GM19035 (cell line): ENCODE results near the gene EEF1E1.

Experiments
- ATAC-seq: cut with Tn5 transposase; IDR thresholded peaks from one replicate; pipeline ENCODE4 v1.9.1; 2021; ENCODE audit not compliant: unreplicated experiment

The EEF1E1 gene

GRCh38 chr6:8102122-8102958, at the start of gene EEF1E1:
TSS of gene EEF1E1 (minus strand) at chr6:8102548. CDS start at chr6:8102521, 27 bp downstream.
- peak; percentile 100 for ATAC-seq

DNA sequence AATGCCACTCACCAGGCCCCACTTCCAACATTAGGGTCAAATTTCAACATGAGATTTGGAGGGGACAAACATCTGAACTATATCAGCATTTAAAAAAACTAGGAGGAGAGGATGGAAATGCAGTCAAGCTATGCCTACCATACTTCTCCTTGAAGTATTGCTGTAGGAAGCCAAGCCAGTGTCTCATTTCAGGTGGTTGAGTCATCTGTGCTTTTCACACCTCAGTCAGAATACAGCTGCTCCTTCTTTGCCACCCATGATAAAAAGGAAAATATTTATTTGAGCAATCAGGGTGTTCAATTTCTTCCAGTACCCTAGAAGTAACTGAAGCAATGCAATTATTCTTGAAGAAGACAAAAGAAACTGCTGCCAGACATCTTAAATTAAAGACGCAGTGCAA, 47.0 kb upstream of the EEF1E1 start:
- ATAC-seq: no peak

- ATAC-seq: no peak
Observed at GRCh38 chr6:8143945-8144344, 41.6 kb upstream of the EEF1E1 start.

GRCh38 chr6:8139451-8139850, 37.1 kb upstream of the EEF1E1 start:
- ATAC-seq: no peak

DNA sequence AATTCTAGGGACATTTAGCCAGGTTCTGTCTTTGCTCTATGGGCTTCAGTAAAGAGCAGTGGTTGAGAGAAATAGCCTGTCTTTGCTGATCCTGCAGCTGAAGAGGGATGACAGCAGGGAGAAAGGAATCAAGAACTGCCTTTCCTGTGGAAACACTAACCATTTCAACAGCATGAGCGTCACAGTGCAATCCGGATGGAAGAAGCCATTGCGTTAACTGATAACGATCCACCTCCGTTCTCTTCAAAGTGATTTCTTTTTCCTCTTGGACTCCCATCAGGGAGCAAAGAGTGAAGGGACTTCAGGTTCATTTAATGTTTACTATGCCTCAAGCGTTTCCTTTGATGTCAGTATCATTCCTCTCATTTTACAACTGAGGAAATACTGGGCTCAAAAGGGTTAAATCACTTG, 35.2 kb upstream of the EEF1E1 start:
- no peak for ATAC-seq

GRCh38 chr6:8135276-8135675, 32.9 kb upstream of the EEF1E1 start:
- ATAC-seq: no peak

GRCh38 chr6:8132130-8132529, 29.8 kb upstream of the EEF1E1 start:
- no peak for ATAC-seq

GRCh38 chr6:8131265-8131897, 29.0 kb upstream of the EEF1E1 start:
- peak; percentile 82 for ATAC-seq

- no peak for ATAC-seq
Observed at GRCh38 chr6:8130399-8130798, 28.1 kb upstream of the EEF1E1 start.

DNA sequence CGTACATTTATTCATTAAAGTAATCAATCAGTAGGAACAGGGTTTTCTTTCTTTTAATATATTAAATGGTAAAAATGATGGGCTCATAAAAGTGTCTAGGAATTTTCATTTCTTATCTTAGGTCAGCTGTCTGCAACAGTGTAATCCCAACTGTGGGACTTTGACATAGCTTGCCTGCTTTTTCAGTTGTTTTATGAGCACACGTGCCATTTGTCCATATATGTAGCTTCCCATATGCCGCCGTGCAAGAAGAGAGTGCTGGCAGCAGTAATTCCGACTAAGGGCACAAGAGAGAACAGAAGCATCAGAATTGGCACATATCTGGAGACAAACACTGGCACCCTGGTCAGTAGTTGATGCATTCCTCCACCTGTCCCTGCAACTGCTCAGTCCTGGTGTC, 20.9 kb upstream of the EEF1E1 start:
- no peak for ATAC-seq

GRCh38 chr6:8114956-8115355, 12.6 kb upstream of the EEF1E1 start:
- no peak for ATAC-seq

DNA sequence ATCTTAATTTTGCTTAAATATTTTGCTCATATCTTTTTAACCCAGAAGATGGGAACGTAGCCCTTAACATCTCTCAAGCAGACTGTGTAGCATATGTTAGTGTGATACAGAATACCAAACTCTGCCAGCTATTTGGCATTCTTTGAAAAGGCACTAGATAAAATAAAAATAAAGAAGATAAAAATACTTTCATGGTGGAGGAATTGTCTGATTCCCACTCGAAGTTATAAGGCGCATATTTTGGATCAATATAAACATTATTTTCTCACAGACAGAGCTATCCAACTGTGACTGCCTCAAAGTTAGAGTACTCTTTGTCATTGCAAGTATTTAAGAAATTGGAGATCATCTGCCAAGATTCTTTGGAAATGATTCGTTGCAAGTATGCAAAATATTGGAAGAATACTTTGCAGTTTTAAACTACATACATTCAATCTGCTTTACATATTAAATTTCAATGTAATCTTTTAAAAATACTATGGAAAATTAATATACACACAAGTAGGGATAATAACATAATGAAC, 10.8 kb upstream of the EEF1E1 start:
- no peak for ATAC-seq

GRCh38 chr6:8110725-8111124, 8.4 kb upstream of the EEF1E1 start:
- no peak for ATAC-seq

GRCh38 chr6:8110117-8110721, 7.9 kb upstream of the EEF1E1 start:
- peak; percentile 52 for ATAC-seq

DNA sequence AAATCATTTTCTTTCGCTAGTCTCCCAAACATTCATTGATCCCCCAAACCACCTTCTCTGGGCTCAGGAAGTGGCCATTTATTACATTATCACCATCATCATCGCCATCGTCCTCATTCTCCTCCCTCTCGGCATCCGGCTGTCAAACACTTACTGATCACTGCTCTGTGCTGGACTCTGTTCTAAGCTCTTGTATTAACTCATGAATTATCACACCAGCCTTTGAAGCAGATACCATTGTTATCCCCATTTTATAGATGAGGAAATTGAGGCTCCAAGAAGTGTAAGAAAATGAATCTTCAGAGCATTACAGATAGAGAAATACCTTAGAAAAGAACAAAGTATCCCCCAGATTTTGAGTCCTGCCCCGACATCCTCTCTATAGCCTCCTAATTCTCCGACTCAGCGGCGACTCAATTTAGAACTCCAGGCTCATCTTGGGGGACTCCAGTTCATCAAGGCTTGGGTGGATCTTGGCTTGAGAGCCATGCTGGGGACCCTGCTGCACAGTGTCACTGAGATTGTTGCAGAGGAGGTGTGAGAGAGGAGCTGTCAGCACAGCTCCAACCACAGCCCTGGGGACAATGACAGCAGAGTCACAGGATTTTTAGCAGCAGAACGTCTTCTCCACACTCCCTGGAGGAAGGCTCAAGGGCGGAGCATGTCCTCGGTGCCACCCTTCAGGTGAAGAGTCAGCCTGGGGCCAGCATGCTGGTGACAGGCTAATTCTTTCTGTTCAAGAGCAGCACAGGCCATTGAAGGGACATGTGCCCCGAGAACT, 6.6 kb upstream of the EEF1E1 start:
- ATAC-seq: no peak

GRCh38 chr6:8108031-8108660, 5.8 kb upstream of the EEF1E1 start:
- no peak for ATAC-seq

- no peak for ATAC-seq
Observed at GRCh38 chr6:8105791-8106190, 3.4 kb upstream of the EEF1E1 start.

DNA sequence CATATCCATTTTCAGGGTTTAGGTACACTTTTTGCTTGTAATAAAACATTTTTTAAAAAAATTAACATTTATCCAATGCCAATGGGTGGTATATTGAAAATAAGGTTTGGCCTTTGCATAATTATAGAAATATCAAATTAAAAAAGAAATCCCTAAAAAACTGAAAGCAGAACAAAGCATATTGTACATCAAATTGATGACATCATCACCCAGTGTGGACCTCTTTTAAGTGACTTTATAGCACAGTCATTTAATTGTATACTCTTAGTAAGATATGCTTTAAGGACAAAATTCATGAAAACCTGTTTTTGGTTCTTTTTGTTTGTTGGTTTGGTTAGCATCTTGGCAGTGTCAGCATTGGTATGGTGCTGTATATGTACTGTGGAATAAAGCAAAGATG, 1.4 kb upstream of the EEF1E1 start:
- no peak for ATAC-seq

DNA sequence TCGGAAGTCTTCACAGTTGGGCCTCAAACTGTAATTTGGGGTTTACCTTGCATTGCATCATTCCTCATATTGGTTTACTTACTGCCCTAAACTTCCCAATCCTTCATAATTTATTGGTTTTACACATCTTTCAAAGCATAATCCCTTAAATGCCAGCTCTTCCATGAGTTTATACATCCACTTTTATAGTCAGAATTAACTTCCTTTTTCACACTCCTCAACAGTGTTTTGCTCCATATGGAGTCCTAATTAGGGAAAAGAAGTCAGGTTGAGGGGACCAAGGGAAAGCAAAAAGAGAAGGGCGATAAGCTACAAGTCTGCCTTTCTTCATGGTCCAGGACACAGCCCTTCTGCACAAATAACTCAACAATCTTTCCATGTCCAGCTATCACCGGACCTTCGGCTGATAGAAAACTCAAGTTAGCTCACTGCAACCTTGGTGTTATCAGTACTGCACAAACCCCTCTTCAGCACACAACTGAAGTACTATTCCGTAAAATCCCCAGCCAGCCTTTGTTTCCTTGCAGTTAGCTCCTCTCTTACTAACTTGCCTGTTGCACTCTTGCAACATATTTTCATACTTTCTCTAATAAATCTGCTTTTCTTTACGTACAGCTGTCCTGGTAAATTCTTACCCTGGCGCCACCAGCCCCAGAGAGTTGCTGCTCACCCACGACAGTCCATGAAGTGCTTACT, 2.0 kb downstream of the EEF1E1 start:
- no peak for ATAC-seq

GRCh38 chr6:8090650-8091049, 11.7 kb downstream of the EEF1E1 start:
- ATAC-seq: no peak
